GM18520 (cell line): ENCODE data around the gene ELAVL2.
A peak's percentile ranks its signal among the peaks of the same experiment; 100 is the strongest.

Experiments
- ATAC-seq: cut with Tn5 transposase; IDR thresholded peaks from one replicate; pipeline ENCODE4 v1.9.1; 2021; ENCODE audit not compliant: unreplicated experiment

Gene ELAVL2

GRCh38 chr9:23669776-23670175, 156.3 kb downstream of the ELAVL2 start:
- ATAC-seq = no peak

- no peak for ATAC-seq
Measured at GRCh38 chr9:23665635-23666034, 160.4 kb downstream of the ELAVL2 start.

- no peak for ATAC-seq
Measured at GRCh38 chr9:23665051-23665450, 161.0 kb downstream of the ELAVL2 start.

- ATAC-seq = no peak
Measured at GRCh38 chr9:23663946-23664345, 162.1 kb downstream of the ELAVL2 start.

- no peak for ATAC-seq
Measured at GRCh38 chr9:23663536-23663935, 162.5 kb downstream of the ELAVL2 start.

GRCh38 chr9:23663125-23663524, 162.9 kb downstream of the ELAVL2 start:
- no peak for ATAC-seq

- peak; percentile 71 for ATAC-seq
Measured at GRCh38 chr9:23662320-23662719, 163.7 kb downstream of the ELAVL2 start.

GRCh38 chr9:23659346-23660006, 166.6 kb downstream of the ELAVL2 start:
- no peak for ATAC-seq

GRCh38 chr9:23658376-23659258, 167.4 kb downstream of the ELAVL2 start:
- no peak for ATAC-seq

GRCh38 chr9:23651051-23651450, 175.0 kb downstream of the ELAVL2 start:
- no peak for ATAC-seq

- ATAC-seq = no peak
Measured at GRCh38 chr9:23648651-23649050, 177.4 kb downstream of the ELAVL2 start.

GRCh38 chr9:23644896-23645295, 181.1 kb downstream of the ELAVL2 start:
- ATAC-seq = no peak

GRCh38 chr9:23644326-23644725, 181.7 kb downstream of the ELAVL2 start:
- no peak for ATAC-seq

- ATAC-seq = no peak
Measured at GRCh38 chr9:23643656-23644258, 182.3 kb downstream of the ELAVL2 start.
